A549 treated with Hydrocortisone at 1 μM for 4 hours (cell line): ENCODE measurements around the gene UBE2J2. TPM values are rescaled to one million over a fixed set of nuclear protein-coding genes. Genes with fewer than 3 reads are reported as not detected.

Source experiments
- total RNA-seq: library from RNA; stranded (reverse); fragments of 200-300 nt; extraction: Qiagen RNA extraction; gene quantifications from 5 replicates; pipeline ENCODE4 v1.2.3, GENCODE V29; 2022

UBE2J2 gene
- total RNA-seq: 36.7 to 49.8 TPM (median 47.1 TPM) in 5 replicates

DNA sequence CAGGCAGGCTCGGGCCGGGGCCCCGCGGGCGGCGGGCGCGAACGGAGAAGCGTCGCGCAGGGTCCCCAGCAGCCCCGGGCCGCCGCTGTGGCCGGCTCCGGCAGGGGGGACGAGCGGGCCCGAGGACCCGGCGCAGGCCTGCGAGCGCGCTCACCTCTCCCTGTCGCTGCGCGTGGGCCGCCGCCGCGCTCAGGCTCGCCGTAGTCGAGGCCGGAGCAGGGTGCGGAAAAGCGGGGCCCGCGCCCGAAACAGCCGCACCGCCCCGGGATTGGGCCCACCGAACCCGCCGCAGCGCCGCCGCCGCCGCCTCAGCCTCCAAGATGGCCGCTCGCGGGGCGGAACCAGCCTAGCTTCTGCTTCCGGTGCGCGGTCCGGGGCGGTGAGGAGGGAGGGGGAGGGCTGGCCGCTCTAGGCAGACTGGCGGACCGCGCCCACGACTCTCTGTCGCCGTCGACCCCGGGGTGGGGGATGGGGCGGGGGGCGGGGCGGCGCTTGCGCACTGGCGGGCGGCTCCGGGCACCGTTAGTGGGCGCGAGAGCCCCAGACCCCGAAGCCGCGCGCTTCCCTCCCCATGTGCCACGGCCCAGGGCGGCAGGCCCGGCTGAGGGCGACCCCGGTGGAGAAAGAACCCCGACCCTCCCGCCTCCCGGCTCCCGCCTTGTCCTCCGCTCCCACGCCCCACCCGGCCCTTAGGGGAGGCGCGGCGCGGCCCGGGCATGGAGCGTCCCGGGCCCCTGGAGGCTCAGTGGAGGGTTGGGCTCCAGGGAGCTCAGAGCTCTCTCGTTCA lies at the start of gene UBE2J2:
UBE2J2 (minus strand) TSS at position 343 of the 787 bp plus-strand sequence. CDS start 5,862 bp downstream, outside the sequence.

DNA sequence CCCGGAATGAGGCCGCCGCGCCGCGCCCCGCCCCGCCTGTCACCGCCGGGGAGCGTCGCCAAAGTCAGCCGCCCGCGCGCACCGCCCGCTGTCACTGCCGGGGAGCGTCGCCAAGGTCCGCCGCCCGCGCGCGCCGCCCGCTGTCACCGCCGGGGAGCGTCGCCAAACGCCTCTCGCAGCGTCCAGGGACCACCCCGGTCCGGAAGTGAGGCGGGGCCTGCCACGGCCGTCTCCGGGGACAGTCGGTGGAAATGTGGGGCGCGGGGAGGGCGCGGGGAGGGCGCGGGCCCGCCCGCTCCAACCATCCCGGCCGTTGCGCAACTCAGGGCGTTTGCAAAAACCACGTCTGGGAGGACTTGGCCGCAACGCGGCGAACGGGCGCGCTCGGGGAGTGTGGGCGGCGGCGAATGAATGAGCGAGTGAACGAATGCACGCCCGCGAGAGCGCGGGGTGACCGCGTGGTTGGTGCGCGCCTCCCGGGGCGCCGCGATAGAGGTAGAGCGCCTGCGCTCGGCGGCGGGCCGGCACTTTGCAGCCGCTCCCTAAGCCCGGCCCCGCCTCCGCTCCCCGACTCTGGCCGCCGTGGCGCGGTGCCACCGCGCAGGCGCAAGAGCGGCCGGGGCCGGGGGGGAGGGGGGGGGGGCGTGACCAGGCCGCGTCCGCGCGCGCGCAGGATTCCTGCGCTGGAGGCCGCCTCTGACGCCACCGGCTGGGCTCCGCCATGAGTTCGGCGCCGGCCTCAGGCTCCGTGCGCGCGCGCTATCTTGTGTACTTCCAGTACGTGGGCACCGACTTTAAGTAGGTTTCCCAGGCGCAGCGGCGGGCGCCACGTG lies 34.5 kb upstream of the UBE2J2 start, which contains the start of the genes ACAP3 and PUSL1:
ACAP3 (minus strand) TSS at position 8 of the 833 bp plus-strand sequence. CDS start 115 bp downstream, outside the sequence.
PUSL1 (plus strand) TSS at position 675 of the 833 bp plus-strand sequence; CDS start at position 722, 47 bp downstream.

DNA sequence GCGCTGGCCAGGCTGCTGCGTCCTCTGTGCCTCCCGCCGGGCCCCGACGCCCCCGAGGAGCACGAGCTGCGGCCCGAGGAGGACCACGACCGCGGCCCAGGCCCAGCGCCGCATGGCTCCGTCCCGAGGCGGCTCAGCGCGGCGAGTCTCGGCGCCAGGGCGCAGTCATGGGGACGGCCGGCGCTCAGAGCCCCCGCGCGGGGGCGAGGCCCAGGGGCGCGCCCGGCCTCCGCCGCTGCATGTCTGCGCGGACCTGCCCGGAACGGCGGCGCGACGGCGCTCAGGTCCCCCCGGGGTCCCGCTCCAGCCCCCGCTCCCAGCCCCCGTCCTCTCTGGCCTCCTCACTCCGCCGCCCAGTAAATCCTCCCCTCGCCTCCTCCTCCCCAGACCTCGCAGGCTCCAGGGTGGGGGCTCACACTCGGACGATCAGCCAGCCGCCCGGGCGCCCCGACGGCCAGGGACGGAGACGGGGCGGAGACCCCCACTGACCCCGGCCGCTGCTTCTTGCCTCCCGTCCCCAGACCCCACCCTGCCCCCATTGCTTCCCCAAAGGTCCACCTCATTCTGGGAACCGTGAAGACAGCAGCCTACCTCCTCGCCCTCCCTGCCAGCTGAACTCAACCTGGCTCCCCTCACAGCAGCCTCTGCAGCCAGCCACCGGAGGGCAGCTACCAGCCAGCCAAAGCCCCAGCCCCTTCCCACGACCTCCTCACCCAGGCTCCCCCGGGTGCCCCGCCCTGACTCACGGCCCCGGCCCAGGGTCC lies 26.9 kb downstream of the UBE2J2 start, which contains the start of gene C1QTNF12:
C1QTNF12 (minus strand) TSS at position 146 of the 764 bp plus-strand sequence; CDS start at position 114, 32 bp downstream.

DNA sequence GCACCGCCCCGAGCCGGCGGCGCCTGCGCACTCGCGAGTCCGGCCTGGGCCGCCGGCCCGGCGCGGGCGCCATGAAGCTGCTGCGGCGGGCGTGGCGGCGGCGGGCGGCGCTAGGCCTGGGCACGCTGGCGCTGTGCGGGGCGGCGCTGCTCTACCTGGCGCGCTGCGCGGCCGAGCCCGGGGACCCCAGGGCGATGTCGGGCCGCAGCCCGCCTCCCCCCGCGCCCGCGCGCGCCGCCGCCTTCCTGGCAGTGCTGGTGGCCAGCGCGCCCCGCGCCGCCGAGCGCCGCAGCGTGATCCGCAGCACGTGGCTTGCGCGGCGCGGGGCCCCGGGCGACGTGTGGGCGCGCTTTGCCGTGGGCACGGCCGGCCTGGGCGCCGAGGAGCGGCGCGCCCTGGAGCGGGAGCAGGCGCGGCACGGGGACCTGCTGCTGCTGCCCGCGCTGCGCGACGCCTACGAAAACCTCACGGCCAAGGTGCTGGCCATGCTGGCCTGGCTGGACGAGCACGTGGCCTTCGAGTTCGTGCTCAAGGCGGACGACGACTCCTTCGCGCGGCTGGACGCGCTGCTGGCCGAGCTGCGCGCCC lies 41.4 kb downstream of the UBE2J2 start, which contains the start of gene B3GALT6:
B3GALT6 (plus strand) TSS at position 30 of the 588 bp plus-strand sequence; CDS start at position 72, 42 bp downstream.

DNA sequence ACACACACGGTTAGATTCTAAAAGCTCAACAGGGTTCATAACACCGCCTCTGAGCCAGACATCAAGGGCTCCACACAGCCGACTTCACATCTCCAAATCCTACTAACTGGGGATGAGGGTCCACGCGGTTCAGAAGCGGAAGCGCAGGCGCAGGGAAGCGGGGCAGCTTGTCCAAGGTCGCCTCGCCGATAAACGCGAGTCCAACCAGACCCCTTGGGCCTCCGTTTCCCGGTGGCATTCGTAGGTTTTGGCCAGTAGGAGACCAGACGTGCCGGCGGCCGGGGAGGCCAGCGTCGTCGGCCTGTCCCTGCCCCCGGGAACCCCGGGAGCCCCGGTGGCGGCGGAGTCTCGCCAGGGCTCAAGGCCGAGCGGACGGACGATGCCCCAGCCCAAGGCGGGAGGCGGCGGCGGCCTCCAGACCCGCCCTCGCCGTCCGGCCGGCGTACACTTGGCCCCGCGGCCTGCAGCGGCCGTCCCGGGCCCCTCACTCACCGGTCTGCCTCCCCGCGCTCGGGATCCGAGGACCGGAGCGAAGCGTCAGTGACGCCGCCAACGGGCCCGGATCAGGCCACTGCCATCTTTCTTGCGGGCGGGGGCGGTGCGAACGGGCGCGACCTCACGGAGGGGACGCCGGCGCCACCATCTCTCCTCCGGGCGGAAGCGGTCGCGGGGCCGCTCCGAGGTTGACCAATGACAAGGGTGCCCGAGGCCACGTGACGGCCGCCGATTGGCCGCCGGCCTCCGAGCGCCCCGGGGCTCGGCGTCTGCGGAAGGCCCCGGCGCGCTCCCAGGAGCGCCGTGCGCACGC lies 42.0 kb downstream of the UBE2J2 start, which contains the start of gene SDF4:
SDF4 (minus strand) TSS at position 602 of the 808 bp plus-strand sequence. CDS start 3,229 bp downstream, outside the sequence.

DNA sequence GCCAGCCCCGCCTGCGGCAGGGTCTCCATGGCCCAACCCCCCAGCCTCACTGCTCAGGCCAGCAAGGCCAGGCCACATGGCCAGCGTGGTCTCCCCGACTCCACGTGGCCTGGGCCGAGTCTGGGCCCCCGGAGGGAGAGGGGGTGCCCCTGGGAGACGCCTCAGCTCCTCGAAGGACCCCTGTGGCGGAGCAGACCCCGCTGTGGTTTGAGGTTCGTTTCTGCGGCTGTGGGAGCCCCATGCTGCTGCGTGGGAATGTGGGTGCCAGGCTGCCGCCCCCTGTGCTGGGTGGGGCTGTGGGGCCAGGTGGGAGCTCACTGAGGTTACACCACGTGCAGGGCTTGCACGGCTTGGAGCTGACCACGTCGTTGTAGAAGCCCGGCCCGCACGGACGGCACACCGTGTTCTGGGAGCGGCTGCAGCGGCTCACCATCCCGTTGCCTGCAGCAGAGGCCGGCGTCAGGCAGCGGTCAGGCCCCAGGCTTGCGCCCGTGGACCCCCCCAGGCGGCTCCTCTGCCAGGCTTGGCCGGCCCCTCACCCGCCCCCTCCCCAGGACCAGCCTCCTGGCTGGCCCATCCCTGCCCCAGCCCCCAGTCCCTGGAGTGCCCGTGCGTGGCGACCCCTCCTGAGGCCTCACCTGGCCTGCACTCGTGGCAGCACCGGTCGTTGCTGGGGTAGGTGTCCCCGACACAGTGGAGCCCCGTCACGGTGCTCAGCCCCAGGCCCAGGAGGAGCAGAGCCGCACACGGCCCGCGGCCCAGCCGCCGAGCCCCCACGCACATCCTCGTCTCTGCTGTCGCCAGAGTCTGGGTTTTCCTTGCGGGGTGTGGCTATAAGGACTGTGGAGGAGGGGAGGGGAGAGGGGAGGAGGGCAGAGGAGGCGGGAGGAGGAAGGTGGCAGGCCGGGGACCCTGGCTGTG lies 60.0 kb downstream of the UBE2J2 start, which contains the start of gene TNFRSF4:
TNFRSF4 (minus strand) TSS at position 809 of the 921 bp plus-strand sequence; CDS start at position 783, 26 bp downstream.

DNA sequence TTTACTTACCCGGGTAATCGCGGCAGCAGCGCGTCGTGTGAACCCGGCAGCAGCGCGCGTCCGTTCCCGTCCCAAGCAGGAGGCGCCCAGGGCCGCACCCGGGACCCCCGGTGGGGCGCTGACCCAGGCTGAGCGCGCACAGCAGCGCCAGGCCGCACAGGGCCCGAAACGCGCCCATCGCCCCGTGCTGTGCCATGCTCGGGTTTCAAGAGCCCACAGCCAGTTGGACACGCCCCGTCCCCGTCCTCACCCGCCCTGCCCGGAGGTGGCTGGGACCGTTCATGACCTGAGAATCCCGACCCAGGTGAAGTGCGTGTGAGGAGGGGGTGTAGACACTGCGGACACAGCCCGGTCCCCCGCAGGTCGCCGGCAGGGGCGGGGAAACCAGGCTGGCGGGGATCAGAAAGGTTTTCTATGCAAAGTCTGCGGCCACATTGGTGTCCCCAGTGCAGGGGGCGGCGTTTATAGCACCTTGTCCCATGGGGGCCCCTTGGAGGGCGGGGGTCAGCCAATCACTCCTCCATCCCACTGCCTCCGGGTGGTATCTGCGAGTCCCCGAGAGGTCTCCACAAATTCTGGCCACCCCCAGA lies 67.2 kb downstream of the UBE2J2 start, which contains the start of gene TNFRSF18:
TNFRSF18 (minus strand) TSS at position 217 of the 590 bp plus-strand sequence; CDS start at position 196, 21 bp downstream.

Other genes starting within 250 kb of the UBE2J2 start
- gene RNF223, start 199.5 kb downstream of the UBE2J2 start, total RNA-seq: 0.14 to 0.47 TPM (median 0.30 TPM) in 5 replicates
- gene C1orf159, start 157.8 kb downstream of the UBE2J2 start, total RNA-seq: 9.2 to 14.7 TPM (median 13.6 TPM) in 5 replicates
- not detected in 5 replicates for gene TTLL10, start 100.0 kb downstream of the UBE2J2 start, total RNA-seq
- 0.17 to 0.42 TPM in 2 of 5 replicates, not detected in the others for gene TNFRSF18, start 67.3 kb downstream of the UBE2J2 start, total RNA-seq
- gene TNFRSF4, start 59.7 kb downstream of the UBE2J2 start, total RNA-seq: 0.09 to 0.34 TPM (median 0.25 TPM) in 3 of 5 replicates, not detected in the others
- gene SDF4, start 41.9 kb downstream of the UBE2J2 start, total RNA-seq: 113 to 131 TPM (median 122 TPM) in 5 replicates
- 11.3 to 19.2 TPM (median 17.6 TPM) in 5 replicates for gene B3GALT6, start 41.6 kb downstream of the UBE2J2 start, total RNA-seq
- gene C1QTNF12, start 27.1 kb downstream of the UBE2J2 start, total RNA-seq: 0.97 to 2.3 TPM (median 1.3 TPM) in 5 replicates
- 0.76 to 1.3 TPM (median 0.84 TPM) in 5 replicates for gene SCNN1D, start 6.6 kb upstream of the UBE2J2 start, total RNA-seq
- gene ACAP3, start 34.1 kb upstream of the UBE2J2 start, total RNA-seq: 12.0 to 17.3 TPM (median 13.6 TPM) in 5 replicates
- 14.3 to 24.7 TPM (median 22.7 TPM) in 5 replicates for gene PUSL1, start 34.7 kb upstream of the UBE2J2 start, total RNA-seq
- 53.7 to 59.5 TPM (median 54.7 TPM) in 5 replicates for gene INTS11, start 50.8 kb upstream of the UBE2J2 start, total RNA-seq
- 17.2 to 23.3 TPM (median 21.9 TPM) in 5 replicates for gene CPTP, start 50.9 kb upstream of the UBE2J2 start, total RNA-seq
- 0.07 to 0.24 TPM (median 0.20 TPM) in 5 replicates for gene TAS1R3, start 57.4 kb upstream of the UBE2J2 start, total RNA-seq
- 50.0 to 68.0 TPM (median 63.0 TPM) in 5 replicates for gene DVL1, start 75.6 kb upstream of the UBE2J2 start, total RNA-seq
- 0.12 to 0.25 TPM (median 0.16 TPM) in 5 replicates for gene MXRA8, start 84.7 kb upstream of the UBE2J2 start, total RNA-seq
- gene AURKAIP1, start 101.4 kb upstream of the UBE2J2 start, total RNA-seq: 95.4 to 183 TPM (median 168 TPM) in 5 replicates
- 42.3 to 54.3 TPM (median 50.5 TPM) in 5 replicates for gene CCNL2, start 125.5 kb upstream of the UBE2J2 start, total RNA-seq
- gene MRPL20, start 133.4 kb upstream of the UBE2J2 start, total RNA-seq: 128 to 154 TPM (median 130 TPM) in 5 replicates
- gene ANKRD65, start 147.4 kb upstream of the UBE2J2 start, total RNA-seq: 0.06 to 0.14 TPM (median 0.14 TPM) in 3 of 5 replicates, not detected in the others
- gene VWA1, start 161.8 kb upstream of the UBE2J2 start, total RNA-seq: 4.1 to 15.8 TPM (median 12.9 TPM) in 5 replicates
- not detected in 5 replicates for gene ATAD3C, start 175.8 kb upstream of the UBE2J2 start, total RNA-seq
- 1.3 to 3.2 TPM (median 2.9 TPM) in 5 replicates for gene ATAD3B, start 197.9 kb upstream of the UBE2J2 start, total RNA-seq
- gene ATAD3A, start 238.3 kb upstream of the UBE2J2 start, total RNA-seq: 31.1 to 37.8 TPM (median 35.1 TPM) in 5 replicates